GM18907 (cell line): ENCODE results near the gene ATF1.
A peak's percentile ranks its signal among the peaks of the same experiment; 100 is the strongest.

Experiments used
- ATAC-seq: cut with Tn5 transposase; IDR thresholded peaks from one replicate; pipeline ENCODE4 v1.9.1; 2021; ENCODE audit warnings: mild to moderate bottlenecking, moderate library complexity; ENCODE audit not compliant: unreplicated experiment

The ATF1 gene

GRCh38 chr12:50763639-50764285 is at the start of gene ATF1:
ATF1 (plus strand) TSS chr12:50764101; CDS start chr12:50780146, 16,045 bp downstream.
- peak; percentile 76 for ATAC-seq

GRCh38 chr12:50715174-50715573 is 48.7 kb upstream of the ATF1 start:
- ATAC-seq, result no peak

GRCh38 chr12:50718760-50719159 is 45.1 kb upstream of the ATF1 start:
- no peak for ATAC-seq

- ATAC-seq, result no peak
Observed at GRCh38 chr12:50720085-50720484, 43.8 kb upstream of the ATF1 start.

GRCh38 chr12:50720501-50720900 is 43.4 kb upstream of the ATF1 start:
- no peak for ATAC-seq

GRCh38 chr12:50723865-50724264 is 40.0 kb upstream of the ATF1 start:
- ATAC-seq, result no peak

- ATAC-seq, result no peak
Observed at GRCh38 chr12:50725011-50725942, 38.6 kb upstream of the ATF1 start.

- ATAC-seq, result no peak
Observed at GRCh38 chr12:50727466-50727865, 36.4 kb upstream of the ATF1 start.

GRCh38 chr12:50728417-50728816 is 35.5 kb upstream of the ATF1 start:
- ATAC-seq, result no peak

- ATAC-seq, result no peak
Observed at GRCh38 chr12:50728841-50729240, 35.1 kb upstream of the ATF1 start.

GRCh38 chr12:50732591-50732990 is 31.3 kb upstream of the ATF1 start:
- no peak for ATAC-seq

GRCh38 chr12:50733706-50734105 is 30.2 kb upstream of the ATF1 start:
- no peak for ATAC-seq

GRCh38 chr12:50734409-50735263 is 29.3 kb upstream of the ATF1 start:
- no peak for ATAC-seq

- no peak for ATAC-seq
Observed at GRCh38 chr12:50739611-50740010, 24.3 kb upstream of the ATF1 start.

- no peak for ATAC-seq
Observed at GRCh38 chr12:50740307-50740706, 23.6 kb upstream of the ATF1 start.

- ATAC-seq, result no peak
Observed at GRCh38 chr12:50742776-50743175, 21.1 kb upstream of the ATF1 start.

GRCh38 chr12:50745861-50746260 is 18.0 kb upstream of the ATF1 start:
- ATAC-seq, result no peak

- ATAC-seq, result no peak
Observed at GRCh38 chr12:50746431-50746830, 17.5 kb upstream of the ATF1 start.

GRCh38 chr12:50747817-50748216 is 16.1 kb upstream of the ATF1 start:
- no peak for ATAC-seq

GRCh38 chr12:50749459-50749882 is 14.4 kb upstream of the ATF1 start:
- no peak for ATAC-seq

- ATAC-seq, result no peak
Observed at GRCh38 chr12:50750366-50750765, 13.5 kb upstream of the ATF1 start.
